HG02588 (cell line): ENCODE results near the gene RHOBTB3.
"Not testable (repeated sequence)": the region's sequence is repeated elsewhere in the genome, so short reads cannot be mapped to it uniquely, and the experiment has no call there.

ENCODE experiments used
- ATAC-seq: cut with Tn5 transposase; IDR thresholded peaks from one replicate; pipeline ENCODE4 v1.9.1; 2021; ENCODE audit warnings: mild to moderate bottlenecking, moderate library complexity; ENCODE audit not compliant: unreplicated experiment

Gene RHOBTB3

DNA sequence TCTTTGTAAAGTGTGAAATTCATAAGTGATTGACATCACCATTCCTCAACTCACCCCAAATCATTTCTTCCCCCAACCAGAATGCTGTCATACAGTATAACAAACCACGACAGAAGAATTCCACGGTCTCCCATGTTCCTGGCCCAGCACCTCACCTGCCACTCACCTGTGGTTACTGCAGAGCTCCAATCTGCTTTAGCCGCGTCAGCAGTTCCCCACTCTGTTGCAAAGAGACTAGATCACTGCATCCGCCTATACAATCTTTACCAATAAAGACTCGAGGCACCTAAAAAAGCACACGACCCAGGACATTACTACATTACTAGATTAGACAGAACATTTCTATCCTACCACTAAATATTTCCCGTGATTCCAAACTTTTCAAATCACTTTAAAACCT is 85.2 kb downstream of the RHOBTB3 start:
- no peak for ATAC-seq

GRCh38 chr5:95816776-95817175 is 85.6 kb downstream of the RHOBTB3 start:
- no peak for ATAC-seq

GRCh38 chr5:95817430-95817829 is 86.3 kb downstream of the RHOBTB3 start:
- no peak for ATAC-seq

- ATAC-seq: no peak
These were observed 87.3 kb downstream of the RHOBTB3 start for GRCh38 chr5:95818181-95819147.

DNA sequence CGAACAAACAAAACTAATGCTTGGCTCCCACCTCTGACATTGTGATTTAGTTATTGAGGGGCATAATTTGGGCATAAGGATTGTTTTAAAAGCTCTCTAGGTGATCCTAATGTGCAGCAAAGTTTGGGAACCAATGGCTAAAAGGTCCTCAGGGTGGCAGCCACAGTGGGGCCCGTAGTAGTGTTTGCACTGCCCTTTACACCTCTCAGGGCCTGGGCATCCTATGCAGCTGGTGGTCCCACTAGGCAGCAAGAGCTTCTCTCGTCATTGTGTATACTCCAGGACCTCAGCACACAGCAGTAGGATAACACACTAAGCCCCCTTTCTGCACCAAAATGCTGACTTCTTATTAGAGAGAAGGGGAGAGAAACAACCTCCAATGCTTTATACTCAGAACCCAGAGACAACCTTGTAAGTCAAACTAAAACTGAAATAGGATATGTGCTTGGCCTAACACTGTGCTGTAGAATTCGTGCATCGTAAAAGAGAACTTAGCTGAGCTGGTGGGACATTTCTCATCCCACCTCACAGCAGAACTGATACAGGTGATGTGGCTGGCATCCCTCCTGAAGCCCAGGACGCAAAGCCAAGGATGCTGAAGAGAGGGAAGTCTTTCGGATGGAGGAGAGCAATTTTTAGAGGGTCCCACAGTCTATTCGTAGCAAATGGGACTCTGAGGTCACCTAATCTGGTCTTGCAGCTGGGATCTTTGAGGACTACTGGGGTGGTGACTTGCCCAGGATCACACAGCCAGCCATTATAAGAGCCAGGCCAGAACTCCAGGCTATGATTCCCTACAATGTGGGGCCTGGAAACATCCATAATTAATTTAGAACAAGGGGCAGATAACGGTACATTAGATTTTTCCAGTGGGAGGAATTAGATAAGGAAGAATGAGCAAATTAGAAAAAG is 90.2 kb downstream of the RHOBTB3 start:
- ATAC-seq: no peak

GRCh38 chr5:95822043-95822541 is 91.0 kb downstream of the RHOBTB3 start:
- ATAC-seq: peak; percentile 30

DNA sequence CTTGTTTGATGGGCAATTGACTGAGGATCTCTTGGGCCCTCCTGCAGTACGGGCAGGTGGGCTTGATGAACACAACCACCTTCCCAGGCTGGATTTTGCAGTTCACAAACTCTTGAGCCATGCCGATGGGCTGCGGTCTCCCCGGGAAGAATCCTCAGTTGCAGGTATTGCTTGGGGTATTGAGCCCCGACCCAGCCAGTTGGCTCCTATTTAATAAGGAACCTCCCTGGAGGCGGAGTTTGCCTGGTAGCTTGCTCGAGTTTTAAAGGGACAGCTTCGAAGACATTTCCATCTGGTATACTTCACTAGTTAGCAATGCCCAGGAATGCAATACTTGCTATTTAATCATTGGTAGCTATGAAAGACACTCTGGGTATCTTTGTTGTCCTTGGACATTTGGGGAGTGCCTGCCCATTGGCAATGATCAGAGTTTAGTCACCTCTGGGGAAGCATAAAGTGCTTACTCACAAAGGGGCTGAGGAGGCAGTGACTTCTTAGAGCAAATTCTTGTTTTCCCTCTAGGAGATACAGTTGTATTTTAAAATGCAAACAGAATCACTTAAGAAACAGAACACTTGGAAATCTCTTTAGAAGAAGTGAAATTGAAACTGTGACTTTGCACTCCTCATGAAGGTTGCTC is 91.5 kb downstream of the RHOBTB3 start, which contains the start of gene GLRX:
GLRX (minus strand) TSS at position 185 of the 640 bp plus-strand sequence; CDS start at position 121, 64 bp downstream.
- ATAC-seq: peak; percentile 40

DNA sequence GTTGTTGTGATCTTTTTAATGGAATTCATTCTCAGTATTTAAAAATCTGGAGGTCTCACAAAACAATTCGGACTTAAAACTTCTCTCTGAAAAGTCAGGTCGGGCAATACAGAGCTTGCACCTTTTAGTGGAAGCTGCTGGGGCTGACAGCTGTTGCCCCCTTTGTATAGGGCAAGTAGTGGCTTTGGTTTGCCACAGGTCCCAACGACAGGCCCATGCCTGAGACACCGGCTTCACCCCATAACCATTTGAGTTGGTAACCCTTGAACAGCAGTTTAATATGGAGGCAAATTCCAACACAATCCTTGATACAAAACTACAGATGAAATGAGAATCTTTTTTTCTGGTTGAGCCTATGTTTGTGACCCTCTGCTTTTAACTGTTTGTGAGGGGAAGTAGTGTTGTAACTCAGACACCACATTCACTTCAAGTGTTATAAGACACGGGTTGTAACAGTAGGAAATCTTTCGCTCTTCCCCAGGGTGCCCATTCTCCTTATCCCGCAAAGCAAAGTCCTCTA is 92.1 kb downstream of the RHOBTB3 start:
- ATAC-seq: no peak

- ATAC-seq: peak; percentile 42
These were observed 92.8 kb downstream of the RHOBTB3 start for GRCh38 chr5:95823738-95824609.

GRCh38 chr5:95824747-95825146 is 93.6 kb downstream of the RHOBTB3 start:
- no peak for ATAC-seq

GRCh38 chr5:95825495-95825894 is 94.4 kb downstream of the RHOBTB3 start:
- no peak for ATAC-seq

DNA sequence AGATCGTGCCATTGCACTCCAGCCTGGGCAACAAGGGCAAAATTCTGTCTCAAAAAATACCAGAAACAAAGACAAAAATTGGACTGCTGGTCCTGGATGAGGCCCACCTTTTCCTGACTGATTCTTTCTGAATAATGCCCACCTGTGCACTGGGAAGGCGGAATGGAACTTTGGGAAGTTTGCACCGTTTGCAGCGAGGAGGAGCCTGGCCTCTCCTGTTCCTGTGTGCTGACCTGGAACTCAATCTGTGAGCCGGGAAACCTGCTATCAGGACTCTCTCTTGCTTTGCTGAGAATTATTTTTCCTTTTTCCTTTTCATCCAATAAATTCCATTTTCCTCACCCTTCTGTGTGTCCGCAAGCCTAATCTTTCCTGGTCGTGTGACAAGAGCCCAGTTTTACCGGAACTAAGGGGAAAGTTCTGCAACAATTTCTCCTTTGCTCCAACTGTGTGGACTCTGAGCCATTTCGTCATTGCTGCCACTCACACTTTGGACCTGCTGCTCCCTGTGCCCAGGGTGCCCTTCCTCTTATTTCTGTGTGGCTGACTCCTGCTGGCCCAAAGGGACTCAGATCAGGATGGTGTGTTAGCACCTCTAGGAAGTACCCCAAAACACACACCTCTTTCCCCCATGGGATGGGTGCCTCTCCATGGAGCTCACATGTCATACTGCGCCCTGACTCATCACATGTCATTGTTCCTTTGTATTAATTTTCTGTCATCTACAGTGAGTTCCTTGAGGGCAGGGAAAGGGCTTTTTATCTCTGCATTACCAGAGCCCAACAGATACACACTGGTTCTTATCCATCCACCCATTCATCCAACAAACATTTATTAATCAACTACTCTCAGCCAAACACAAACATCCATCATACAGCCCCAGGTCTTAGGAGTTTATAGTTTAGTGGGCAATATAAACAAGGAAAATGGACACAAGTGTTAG is 96.1 kb downstream of the RHOBTB3 start:
- ATAC-seq: no peak

- no peak for ATAC-seq
These were observed 96.7 kb downstream of the RHOBTB3 start for GRCh38 chr5:95827892-95828246.

DNA sequence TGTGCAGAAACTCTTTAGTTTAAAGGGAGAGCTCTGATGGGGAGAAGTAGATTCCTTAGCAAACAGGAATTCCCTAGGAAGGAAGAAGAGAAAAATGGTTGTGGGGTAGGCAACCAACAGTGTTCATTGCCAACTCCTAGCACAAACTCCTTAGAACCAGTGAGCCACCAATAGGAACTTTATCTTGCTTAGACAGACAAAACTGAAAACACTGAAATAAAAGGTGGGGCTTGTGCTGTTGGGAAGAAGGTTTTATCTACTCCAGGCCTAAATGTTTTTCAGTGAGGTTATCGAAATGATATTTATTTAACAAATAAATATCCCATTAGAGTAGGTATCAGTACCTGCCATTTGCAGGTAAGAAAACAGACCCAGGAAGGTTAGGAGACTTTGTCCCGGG is 99.1 kb downstream of the RHOBTB3 start:
- no peak for ATAC-seq

GRCh38 chr5:95832664-95833063 is 101.5 kb downstream of the RHOBTB3 start:
- no peak for ATAC-seq

DNA sequence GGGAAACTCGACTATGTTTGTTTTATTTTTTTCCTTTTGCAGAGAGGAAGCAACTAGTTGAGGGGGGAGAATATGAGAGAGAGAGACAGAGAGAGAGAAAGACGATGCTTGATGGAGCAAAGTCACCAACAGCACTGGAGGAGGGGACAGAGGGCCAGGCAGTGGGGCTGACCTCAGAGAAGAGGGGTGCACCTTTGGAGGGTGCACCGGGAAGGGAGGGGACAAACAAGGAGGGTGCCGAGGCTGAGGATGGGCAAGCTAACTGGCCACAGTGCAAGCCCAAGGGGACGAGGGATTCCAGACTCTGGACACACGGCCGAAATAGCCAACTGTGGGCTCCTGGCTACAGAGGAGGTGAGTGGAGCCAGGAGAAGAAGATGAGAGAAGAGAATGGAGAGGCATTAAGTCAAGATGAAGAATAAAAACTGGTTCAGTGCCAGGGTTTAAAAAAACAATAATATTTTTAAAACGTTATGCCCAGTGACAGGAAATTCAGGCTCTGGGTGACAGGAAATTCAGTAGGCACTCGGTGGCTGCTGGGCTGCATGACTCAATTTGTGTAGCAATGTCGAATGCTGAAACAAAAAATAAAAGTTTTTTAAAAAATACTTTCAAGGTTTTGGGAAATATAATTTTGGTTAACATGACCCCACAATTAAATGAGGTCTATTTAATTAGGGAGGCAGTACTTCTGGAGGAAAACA is 104.7 kb downstream of the RHOBTB3 start:
- ATAC-seq: no peak

DNA sequence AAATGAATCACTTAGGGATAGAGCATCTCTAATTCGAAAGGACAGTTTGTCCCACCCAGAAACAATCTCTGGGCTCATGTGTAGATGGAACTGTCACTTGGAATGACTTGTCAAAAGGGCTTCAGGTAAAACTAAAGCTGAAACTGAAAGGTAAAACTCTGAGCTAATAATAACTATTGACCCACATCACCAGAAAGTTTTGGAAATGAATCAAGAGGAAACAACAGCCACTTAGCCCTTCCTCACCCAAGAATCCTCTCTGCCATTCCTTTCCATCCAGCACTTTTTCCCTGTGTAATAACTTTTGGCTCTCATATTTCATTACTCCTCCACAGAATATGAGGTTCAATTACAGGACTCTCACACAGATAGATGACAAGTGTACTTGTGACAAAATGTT is 105.4 kb downstream of the RHOBTB3 start:
- ATAC-seq: no peak

- ATAC-seq: not testable (repeated sequence)
These were observed 105.8 kb downstream of the RHOBTB3 start for GRCh38 chr5:95836971-95837370.
